GM08714 (cell line): ENCODE measurements around the gene PRR11.
"Not testable (repeated sequence)": the region's sequence is repeated elsewhere in the genome, so short reads cannot be mapped to it uniquely, and the experiment has no call there.

Source experiments
- H3K4me3 ChIP-seq: fragments of 200-500 bp; sonication (Bioruptor generic); 2 replicates; pipeline ENCODE4 v1.5.1; 2014; ENCODE audit warnings: mild to moderate bottlenecking, low read length, inconsistent platforms
- ZNF274 ChIP-seq: IDR thresholded peaks from 2 replicates; pipeline ENCODE4 v1.6.1; 2012; ENCODE audit warnings: mild to moderate bottlenecking, low read depth, low read length

The PRR11 gene

GRCh38 chr17:59172436-59173004 lies 17.0 kb downstream of the PRR11 start:
- TF ChIP-seq ZNF274, result no peak
- H3K4me3 ChIP-seq, result no peak overlapping the region

- no peak for TF ChIP-seq ZNF274
- no peak overlapping the region for H3K4me3 ChIP-seq
Observed at GRCh38 chr17:59174671-59175070, 19.1 kb downstream of the PRR11 start.

GRCh38 chr17:59175076-59175475 lies 19.5 kb downstream of the PRR11 start:
- H3K4me3 ChIP-seq, result no peak overlapping the region
- TF ChIP-seq ZNF274, result no peak

GRCh38 chr17:59178266-59178985 lies 22.9 kb downstream of the PRR11 start:
- no peak for TF ChIP-seq ZNF274
- H3K4me3 ChIP-seq, result no peak overlapping the region

DNA sequence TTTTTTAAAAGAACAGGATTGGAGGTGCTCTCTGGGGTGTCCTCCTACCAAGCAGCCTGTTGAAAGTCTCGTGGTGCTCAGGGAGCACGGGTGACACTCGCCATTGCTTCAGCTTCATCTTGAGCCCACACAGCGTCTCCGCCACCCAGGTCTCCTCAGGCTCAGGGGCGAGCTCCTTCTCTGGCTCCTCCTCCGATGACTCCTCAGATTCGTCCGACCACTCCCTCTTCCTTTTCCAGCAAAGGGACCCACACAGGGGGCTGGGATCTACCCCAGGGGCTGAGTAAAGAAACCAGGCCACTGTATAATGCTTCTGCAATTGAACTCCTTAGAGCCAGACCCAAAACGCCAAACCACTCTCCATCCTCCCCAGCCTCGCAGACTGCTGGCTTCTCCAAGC lies 24.1 kb downstream of the PRR11 start:
- not testable (repeated sequence) for H3K4me3 ChIP-seq

DNA sequence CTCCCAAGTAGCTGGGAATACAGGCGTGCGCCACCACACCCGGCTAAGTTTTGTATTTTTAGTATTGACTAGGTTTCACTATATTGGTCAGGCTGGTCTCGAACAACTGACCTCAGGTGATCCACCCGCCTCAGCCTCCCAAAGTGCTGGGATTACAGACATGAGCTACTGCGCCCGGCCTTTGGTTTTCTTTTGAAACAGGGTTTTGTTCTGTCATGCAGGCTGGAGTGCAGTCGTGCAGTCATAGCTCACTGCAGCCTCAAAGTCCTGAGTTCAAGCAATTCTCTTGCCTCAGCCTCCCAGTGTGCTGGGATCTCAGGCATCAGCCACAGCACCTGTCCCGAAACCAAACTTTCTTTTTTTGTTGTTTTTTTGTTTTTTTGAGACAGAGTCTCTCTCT lies 25.1 kb downstream of the PRR11 start:
- no peak for TF ChIP-seq ZNF274
- H3K4me3 ChIP-seq, result no peak overlapping the region

GRCh38 chr17:59181481-59181880 lies 25.9 kb downstream of the PRR11 start:
- no peak overlapping the region for H3K4me3 ChIP-seq
- no peak for TF ChIP-seq ZNF274

DNA sequence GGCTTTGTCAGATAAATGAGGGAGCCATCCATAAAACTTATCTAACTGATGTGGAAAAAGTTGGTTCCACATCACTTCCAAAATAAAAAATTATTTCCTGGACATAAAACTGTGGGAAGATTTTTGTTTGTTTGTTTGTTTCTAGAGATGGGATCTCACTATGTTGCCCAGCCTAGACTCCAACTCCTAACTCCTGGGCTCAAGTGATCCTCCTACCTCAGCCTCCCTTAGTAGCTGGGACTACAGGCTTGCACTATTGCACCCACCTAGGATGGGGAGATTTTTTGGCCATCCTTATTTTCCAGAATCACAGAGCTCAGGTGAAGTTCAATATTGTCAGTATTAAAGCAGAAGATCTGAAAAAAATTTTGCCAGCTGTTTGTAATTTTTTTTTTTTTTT lies 30.5 kb downstream of the PRR11 start:
- H3K4me3 ChIP-seq, result no peak overlapping the region
- no peak for TF ChIP-seq ZNF274

- no peak overlapping the region for H3K4me3 ChIP-seq
Observed at GRCh38 chr17:59186850-59187249, 31.3 kb downstream of the PRR11 start.

DNA sequence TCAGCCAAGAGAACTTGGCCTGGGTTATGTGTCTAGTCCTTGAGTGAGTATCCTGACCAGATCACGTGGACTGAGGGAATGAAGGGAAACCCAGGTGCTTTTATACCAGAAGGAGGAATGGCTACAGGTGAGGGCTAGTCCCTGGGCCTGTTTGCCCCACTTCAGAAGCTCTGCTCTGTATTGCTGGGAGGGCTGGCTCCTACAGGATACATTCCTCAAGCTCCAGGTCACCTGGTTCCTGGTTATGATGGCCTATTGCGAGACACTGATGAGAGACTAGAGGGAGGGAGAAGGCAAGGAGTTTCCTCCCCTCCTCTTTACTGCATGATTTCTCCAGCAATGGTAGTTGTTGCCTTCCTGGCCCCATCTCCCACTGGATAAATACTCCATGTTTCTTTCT lies 35.3 kb downstream of the PRR11 start:
- H3K4me3 ChIP-seq, result no peak overlapping the region

More at GRCh38 chr17:59186850-59187249, 31.3 kb downstream of the PRR11 start:
- TF ChIP-seq ZNF274, result no peak

DNA sequence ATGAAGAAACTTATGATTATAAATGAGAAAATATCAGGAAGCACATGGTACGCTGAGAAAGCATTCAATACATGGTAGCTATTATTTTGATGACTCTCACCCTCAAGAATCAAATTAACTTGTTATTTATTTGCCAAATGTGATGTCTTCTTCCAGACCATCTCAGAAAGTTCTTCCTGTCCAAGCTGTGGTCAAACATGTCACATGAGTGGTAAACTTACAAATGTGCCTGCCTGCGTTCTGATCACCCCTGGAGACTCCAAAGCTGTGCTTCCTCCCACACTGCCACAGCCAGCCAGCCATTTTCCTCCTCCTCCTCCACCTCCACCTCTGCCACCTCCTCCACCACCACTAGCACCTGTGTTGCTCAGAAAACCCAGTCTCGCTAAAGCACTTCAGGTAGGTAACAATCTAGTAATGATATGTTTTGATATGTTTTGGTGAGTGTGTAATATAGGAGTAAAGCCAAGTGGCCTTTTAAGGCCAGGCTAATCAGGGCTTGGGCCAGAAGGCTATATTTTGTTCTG lies 37.9 kb downstream of the PRR11 start:
- no peak for TF ChIP-seq ZNF274
- H3K4me3 ChIP-seq, result no peak overlapping the region

More for the DNA sequence above, 35.3 kb downstream of the PRR11 start:
- TF ChIP-seq ZNF274, result no peak

DNA sequence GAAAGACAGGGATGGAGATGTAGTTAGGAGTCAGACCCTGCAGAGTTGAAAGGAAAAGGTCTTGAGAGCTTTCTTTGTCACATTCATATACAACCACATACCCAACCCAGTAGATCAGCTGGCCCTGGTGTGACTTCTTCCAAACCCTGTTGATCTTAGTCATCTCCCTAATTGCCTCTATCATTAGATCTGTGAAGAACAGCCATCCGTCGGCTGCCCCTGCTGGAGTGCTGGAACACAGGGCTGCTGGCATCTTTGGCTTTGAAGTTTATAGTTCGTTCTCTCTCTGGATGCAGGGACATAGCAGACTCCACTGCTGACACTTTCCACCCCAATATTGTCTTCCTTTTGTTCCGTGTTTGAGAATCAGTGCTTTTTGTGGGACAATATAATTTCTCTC lies 43.9 kb downstream of the PRR11 start:
- TF ChIP-seq ZNF274, result no peak
- no peak overlapping the region for H3K4me3 ChIP-seq

DNA sequence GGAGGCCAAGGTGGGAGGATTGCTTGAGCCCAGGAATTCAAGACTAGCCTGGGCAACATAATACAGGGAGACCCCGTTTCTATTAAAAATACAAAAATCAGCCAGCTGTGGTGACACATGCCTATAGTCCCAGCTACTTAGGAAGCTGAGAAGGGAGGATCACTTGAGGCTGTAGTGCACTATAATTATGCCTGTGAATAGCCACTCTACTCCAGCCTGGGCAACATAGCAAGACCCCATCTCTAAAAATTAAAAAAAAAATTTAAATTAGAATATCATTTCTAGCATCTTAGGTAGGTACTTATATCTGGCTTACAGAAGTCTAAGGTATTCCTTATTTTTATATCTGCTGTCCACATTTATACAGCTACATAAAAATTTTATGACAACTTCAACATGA lies 46.8 kb downstream of the PRR11 start:
- no peak for TF ChIP-seq ZNF274
- no peak overlapping the region for H3K4me3 ChIP-seq

GRCh38 chr17:59219370-59219769 lies 63.8 kb downstream of the PRR11 start:
- no peak overlapping the region for H3K4me3 ChIP-seq
- TF ChIP-seq ZNF274, result no peak

DNA sequence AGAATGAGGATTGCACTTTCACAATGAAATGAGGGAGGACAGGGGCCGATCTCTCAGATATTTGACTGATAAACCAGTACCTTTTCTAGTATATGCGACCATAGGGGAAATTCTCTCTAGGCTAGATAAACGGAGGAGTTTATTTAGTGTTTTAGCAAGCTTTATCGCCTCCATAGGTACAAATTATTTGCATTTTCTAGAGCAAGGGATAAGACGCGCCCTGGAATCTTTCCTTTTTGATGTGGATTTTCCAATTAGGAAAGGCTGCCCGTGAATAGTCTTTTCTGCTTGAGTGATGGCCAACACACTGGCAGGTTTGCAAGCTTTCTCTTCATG lies 64.4 kb downstream of the PRR11 start:
- peak overlapping the region; percentile 36; the same call in 1 of the 2 replicates for H3K4me3 ChIP-seq
- no peak for TF ChIP-seq ZNF274
